A673 (cell line): ENCODE measurements around the gene RAD54L2. TPM values are rescaled to one million over a fixed set of nuclear protein-coding genes. Genes with fewer than 3 reads are reported as not detected.

Source experiments
- Bru-seq: library from RNA; stranded (reverse); fragments of 400-500 nt; gene quantifications from one replicate; lab custom pipeline; 2021; lab: Mats Ljungman, UMichigan
- BruChase-seq, 2 experiments: library from RNA; stranded (reverse); fragments of 400-500 nt; gene quantifications; one replicate each; lab custom pipeline; 2021; lab: Mats Ljungman, UMichigan
- BruUV-seq: library from RNA; stranded (reverse); fragments of 400-500 nt; replicated peaks from 2 replicates; lab custom pipeline; 2021; lab: Mats Ljungman, UMichigan
- CTCF ChIA-PET: fragments of 300-600 bp; sonication (Branson Sonifier 250); formaldehyde crosslinking; loops from one replicate; lab custom pipeline; 2022; ENCODE audit warnings: antibody characterized with exemption; lab: Charles Lee
- POLR2A ChIA-PET: fragments of 300-600 bp; sonication (Branson Sonifier 250); formaldehyde crosslinking; loops from one replicate; lab custom pipeline; 2022; ENCODE audit warnings: antibody characterized with exemption; ENCODE audit not compliant: low non-redundant PET; lab: Charles Lee
- DNase-seq: peaks from one replicate; pipeline ENCODE4 v3.0.0-alpha.2; 2015; ENCODE audit warnings: low spot score
- H3K27ac ChIP-seq: fragments of 200-600 bp; sonication (generic); 2 replicates; pipeline ENCODE4 v1.5.1; 2016; ENCODE audit warnings: mixed run types, low read depth, mild to moderate bottlenecking, mixed read lengths, antibody characterized with exemption, low read length; ENCODE audit not compliant: poor library complexity, severe bottlenecking
- H3K27me3 ChIP-seq: fragments of 200-600 bp; sonication (generic); replicated peaks from 2 replicates; pipeline ENCODE4 v1.6.1; 2017; ENCODE audit warnings: mixed run types, low read depth, mild to moderate bottlenecking, mixed read lengths, antibody characterized with exemption, low read length; ENCODE audit not compliant: insufficient read depth, poor library complexity
- H3K36me3 ChIP-seq: fragments of 200-600 bp; sonication (generic); 2 replicates; pipeline ENCODE4 v1.6.1; 2016; ENCODE audit warnings: mixed run types, mild to moderate bottlenecking, mixed read lengths, antibody characterized with exemption, low read length; ENCODE audit not compliant: insufficient read depth, poor library complexity, severe bottlenecking
- H3K4me1 ChIP-seq: fragments of 200-600 bp; sonication (generic); 2 replicates; pipeline ENCODE4 v1.6.1; 2017; ENCODE audit warnings: mixed run types, mild to moderate bottlenecking, mixed read lengths, antibody characterized with exemption, low read length; ENCODE audit not compliant: insufficient read depth, poor library complexity, severe bottlenecking
- H3K4me3 ChIP-seq: fragments of 200-600 bp; sonication (generic); 2 replicates; pipeline ENCODE4 v1.5.1; 2016; ENCODE audit warnings: low read depth, mixed run types, mild to moderate bottlenecking, mixed read lengths, low read length; ENCODE audit not compliant: poor library complexity, severe bottlenecking
- H3K9me3 ChIP-seq: fragments of 200-600 bp; sonication (generic); 2 replicates; pipeline ENCODE4 v1.6.1; 2016; ENCODE audit warnings: mixed run types, low read depth, mild to moderate bottlenecking, mixed read lengths, antibody characterized with exemption, low read length; ENCODE audit not compliant: poor library complexity, severe bottlenecking
- CTCF ChIP-seq: fragments of 300-800, 200-600 bp; sonication (generic); conservative IDR thresholded peaks from 2 replicates; pipeline ENCODE4 v1.5.1; 2017; ENCODE audit warnings: low read depth, mild to moderate bottlenecking, antibody characterized with exemption, low read length, moderate library complexity, mixed read lengths
- EZH2 ChIP-seq: fragments of 200-600 bp; sonication (generic); IDR thresholded peaks from 2 replicates; pipeline ENCODE4 v1.6.1; 2017; ENCODE audit warnings: borderline replicate concordance, low read depth, mild to moderate bottlenecking, mixed read lengths, antibody characterized with exemption, low read length; ENCODE audit not compliant: poor library complexity, severe bottlenecking
- intact Hi-C: fragments of 100-400 bp; cut with micrococcal nuclease; formaldehyde crosslinking; loops from one replicate; pipeline ENCODE4 v1.10.0; 2022; ENCODE audit not compliant: unreplicated experiment
- long read RNA-seq: library from polyadenylated mRNA; stranded (forward); transcript quantifications from one replicate; pipeline ENCODE4 v2.0.0, GENCODE V29; 2022
- total RNA-seq: library from RNA; stranded (reverse); gene quantifications from 2 replicates; pipeline ENCODE4 v1.2.3, GENCODE V29; 2021

Gene RAD54L2
- 22.0 TPM in 2 replicates for total RNA-seq
- Bru-seq, nascent RNA, result percentile 66 among the genes with signal in this experiment
- BruChase-seq, experiment 1, labeled RNA remaining after a 2-hour chase, result percentile 66 among the genes with signal in this experiment
- BruChase-seq, experiment 2, labeled RNA remaining after a 6-hour chase, result percentile 80 among the genes with signal in this experiment
- long read RNA-seq, partial matches to known transcripts, result 3 of 9 reads
- long read RNA-seq, other reads (novel, unspliced or antisense), result 6 of 9 reads

GRCh38 chr3:51538459-51539290 lies at the start of gene RAD54L2:
Gene RAD54L2 (plus strand): TSS chr3:51538719. CDS start chr3:51590421, 51,702 bp downstream.
- Histone ChIP-seq H3K27ac (peak within 1 kb of the TSS; percentile 82), H3K4me3 (peak within 1 kb of the TSS; percentile 78), H3K9me3 (no peaks in the 10 kb centered on the region), H3K4me1 (peaks cover 4% of the 10 kb centered on the region), H3K36me3 (no peaks in the 10 kb centered on the region), H3K27me3 (no peaks in the 10 kb centered on the region)
- TF ChIP-seq CTCF (0 out of 2 replicates have a peak, but pooled peaks have one; percentile 12), EZH2 (no peak)
- ChIA-PET CTCF (interaction anchor here (0.6 kb wide), 1 partner anchor 80 kb away, joined by 7 read pairs; no protein-coding TSS in a partner anchor), POLR2A (interaction anchor here (1.0 kb wide), 1 partner anchor 61 kb away, joined by 3 read pairs; no protein-coding TSS in a partner anchor)
- peak; percentile 82 for DNase-seq
- BruUV-seq, result no TSS peak
- intact Hi-C loops, result no loop called here

- Histone ChIP-seq H3K36me3 (no peaks in the 10 kb centered on the region), H3K9me3 (no peaks in the 10 kb centered on the region), H3K27ac (peak overlapping the region; percentile 94), H3K27me3 (no peaks in the 10 kb centered on the region), H3K4me3 (peak overlapping the region; percentile 67), H3K4me1 (no peaks in the 10 kb centered on the region)
- peak; percentile 89 for DNase-seq
- BruUV-seq, result no TSS peak
- CTCF ChIA-PET, result interaction anchor here (0.8 to 1.1 kb wide), 2 partner anchors 175 to 183 kb away, joined by 3 to 5 read pairs; no protein-coding TSS in a partner anchor
- POLR2A ChIA-PET, result interaction anchor here (0.6 kb wide), 1 partner anchor 13 kb away, joined by 16 read pairs; no protein-coding TSS in a partner anchor
- intact Hi-C loops, result loop anchor here (10.0 kb wide), 1 partner anchor 884 kb away; the partner anchor contains the start of genes CISH and MAPKAPK3
- TF ChIP-seq EZH2, result no peak
Measured at GRCh38 chr3:51498876-51499738, 39.4 kb upstream of the RAD54L2 start.

- CTCF ChIA-PET, result interaction anchor here (0.6 to 3.2 kb wide), 3 partner anchors 169 to 206 kb away, joined by 3 to 22 read pairs (median 12); no protein-coding TSS in a partner anchor
- intact Hi-C loops, result loop anchor here (2.0 to 10.0 kb wide), 2 partner anchors 138 to 294 kb away; no protein-coding TSS in a partner anchor
- TF ChIP-seq EZH2 (no peak), CTCF (no peak)
- peak overlapping the region; percentile 54 for H3K27ac ChIP-seq
- peak overlapping the region; percentile 67 for H3K4me3 ChIP-seq
- H3K9me3 ChIP-seq, result no peaks in the 10 kb centered on the region
- H3K27me3 ChIP-seq, result no peaks in the 10 kb centered on the region
- no peaks in the 10 kb centered on the region for H3K4me1 ChIP-seq
- TSS peak; percentile 92 for BruUV-seq
- POLR2A ChIA-PET, result interaction anchor here (0.6 to 0.7 kb wide), 2 partner anchors 20 to 73 kb away, joined by 5 to 22 read pairs; no protein-coding TSS in a partner anchor
- H3K36me3 ChIP-seq, result no peaks in the 10 kb centered on the region
- no peak for DNase-seq
Measured at GRCh38 chr3:51500632-51501131, 37.8 kb upstream of the RAD54L2 start.
